ENCODE data around the gene SPNS2.

The SPNS2 gene

GRCh38 chr17:4549781-4550533, 51.3 kb downstream of the SPNS2 start:
- DNase-seq (ENCODE audit: low read depth in 2 of 2), result no peak

- no peak for DNase-seq (ENCODE audit: low read depth in 2 of 2)
Observed at GRCh38 chr17:4550534-4551039, 51.9 kb downstream of the SPNS2 start.

- no peak for DNase-seq (ENCODE audit: low read depth in 2 of 2)
Observed at GRCh38 chr17:4551141-4551540, 52.5 kb downstream of the SPNS2 start.

- DNase-seq (ENCODE audit: low read depth in 2 of 2), result no peak
Observed at GRCh38 chr17:4551796-4552525, 53.3 kb downstream of the SPNS2 start.

- DNase-seq (ENCODE audit: low read depth in 2 of 2), result no peak
Observed at GRCh38 chr17:4553669-4554068, 55.0 kb downstream of the SPNS2 start.

GRCh38 chr17:4554441-4554996, 55.8 kb downstream of the SPNS2 start:
- DNase-seq (ENCODE audit: low read depth in 2 of 2), result no peak

GRCh38 chr17:4554997-4555799, 56.5 kb downstream of the SPNS2 start, which contains the start of gene MYBBP1A:
Gene MYBBP1A, minus strand, starts transcription at chr17:4555384. Its CDS starts 60 bp downstream, at chr17:4555324.
- peak; percentile 94 to 97 for DNase-seq (ENCODE audit: low read depth in 2 of 2)

GRCh38 chr17:4555873-4556759, 57.4 kb downstream of the SPNS2 start:
- DNase-seq (ENCODE audit: low read depth in 2 of 2), result no peak

GRCh38 chr17:4556996-4557395, 58.3 kb downstream of the SPNS2 start:
- DNase-seq (ENCODE audit: low read depth in 2 of 2), result no peak

GRCh38 chr17:4557626-4558346, 59.1 kb downstream of the SPNS2 start:
- DNase-seq (ENCODE audit: low read depth in 2 of 2), result no peak

- DNase-seq (ENCODE audit: low read depth in 2 of 2), result no peak
Observed at GRCh38 chr17:4558347-4558971, 59.8 kb downstream of the SPNS2 start.

GRCh38 chr17:4559139-4559791, 60.6 kb downstream of the SPNS2 start:
- no peak for DNase-seq (ENCODE audit: low read depth in 2 of 2)

- no peak for DNase-seq (ENCODE audit: low read depth in 2 of 2)
Observed at GRCh38 chr17:4559966-4560365, 61.3 kb downstream of the SPNS2 start.

GRCh38 chr17:4560421-4560820, 61.7 kb downstream of the SPNS2 start, which contains the start of gene GGT6:
Gene GGT6, minus strand, starts transcription at chr17:4560577. Its CDS starts 56 bp downstream, at chr17:4560521.
- no peak for DNase-seq (ENCODE audit: low read depth in 2 of 2)

- no peak for DNase-seq (ENCODE audit: low read depth in 2 of 2)
Observed at GRCh38 chr17:4560837-4561256, 62.2 kb downstream of the SPNS2 start.

- no peak for DNase-seq (ENCODE audit: low read depth in 2 of 2)
Observed at GRCh38 chr17:4562015-4562969, 63.6 kb downstream of the SPNS2 start.

- DNase-seq (ENCODE audit: low read depth in 2 of 2), result peak in 1 of 2 donors; percentile 14
Observed at GRCh38 chr17:4565209-4566141, 66.8 kb downstream of the SPNS2 start.
